Erythroblast (primary cell): ENCODE results near the gene PRPF19.

ENCODE experiments used
- GATA1 ChIP-seq: IDR thresholded peaks from 2 replicates; pipeline ENCODE4 v1.6.1; 2011; ENCODE audit warnings: low read depth, mild to moderate bottlenecking, control low read depth, low read length, moderate library complexity
- POLR2A ChIP-seq: IDR thresholded peaks from 2 replicates; pipeline ENCODE4 v1.6.1; 2011; ENCODE audit warnings: mild to moderate bottlenecking, low read length

- TF ChIP-seq POLR2A (no peak), GATA1 (no peak)
These were observed 753 bp downstream of the PRPF19 start for GRCh38 chr11:60905551-60906113.
